ENCODE measurements around the gene MCCC1.
A peak's percentile ranks its signal among the peaks of the same experiment; 100 is the strongest.
"Not testable (repeated sequence)": the region's sequence is repeated elsewhere in the genome, so short reads cannot be mapped to it uniquely, and the experiment has no call there.

Gene MCCC1

GRCh38 chr3:183038757-183039156, 60.5 kb downstream of the MCCC1 start:
- DNase-seq = no peak

- DNase-seq = no peak
Measured at GRCh38 chr3:183038221-183038620, 61.1 kb downstream of the MCCC1 start.

GRCh38 chr3:183033746-183034145, 65.5 kb downstream of the MCCC1 start:
- DNase-seq = no peak

- no peak for DNase-seq
Measured at GRCh38 chr3:183032880-183033555, 66.3 kb downstream of the MCCC1 start.

GRCh38 chr3:183031826-183032225, 67.5 kb downstream of the MCCC1 start:
- DNase-seq = no peak

- no peak for DNase-seq
Measured at GRCh38 chr3:183028416-183028815, 70.9 kb downstream of the MCCC1 start.

GRCh38 chr3:183027276-183027675, 72.0 kb downstream of the MCCC1 start:
- DNase-seq = no peak

GRCh38 chr3:183022936-183023516, 76.3 kb downstream of the MCCC1 start:
- DNase-seq = no peak

GRCh38 chr3:183018421-183019192, 80.7 kb downstream of the MCCC1 start:
- no peak for DNase-seq

- DNase-seq = no peak
Measured at GRCh38 chr3:183015185-183015584, 84.1 kb downstream of the MCCC1 start.

- DNase-seq = no peak
Measured at GRCh38 chr3:183013856-183014255, 85.4 kb downstream of the MCCC1 start.

- no peak for DNase-seq
Measured at GRCh38 chr3:183013074-183013473, 86.2 kb downstream of the MCCC1 start.

- no peak for DNase-seq
Measured at GRCh38 chr3:183008800-183009199, 90.5 kb downstream of the MCCC1 start.

GRCh38 chr3:183008303-183008702, 91.0 kb downstream of the MCCC1 start:
- DNase-seq = no peak

GRCh38 chr3:183006396-183007002, 92.8 kb downstream of the MCCC1 start:
- DNase-seq = no peak

- DNase-seq = no peak
Measured at GRCh38 chr3:182999767-183000166, 99.5 kb downstream of the MCCC1 start.

GRCh38 chr3:182993486-182994201, 105.7 kb downstream of the MCCC1 start:
- not testable (repeated sequence) for DNase-seq

GRCh38 chr3:182989566-182989965, 109.7 kb downstream of the MCCC1 start:
- DNase-seq = no peak

- DNase-seq = no peak
Measured at GRCh38 chr3:182986021-182986420, 113.3 kb downstream of the MCCC1 start.

GRCh38 chr3:182983876-182984275, 115.4 kb downstream of the MCCC1 start:
- DNase-seq = no peak

GRCh38 chr3:182981038-182981380, 118.3 kb downstream of the MCCC1 start:
- no peak for DNase-seq

- DNase-seq = peak; percentile 89
Measured at GRCh38 chr3:182980204-182981037, 118.9 kb downstream of the MCCC1 start, which contains the start of gene DCUN1D1. Gene DCUN1D1 (minus strand): TSS chr3:182980538. CDS start chr3:182980489, 49 bp downstream.

Measured in activated CD4-positive, alpha-beta T cell treated with anti-CD3 and anti-CD28 coated beads, Interleukin-2, amount 50 U/mL, for 16 hours (primary cell).